HepG2 (cell line): ENCODE results near the gene FAM222A. TPM values are rescaled to one million over a fixed set of nuclear protein-coding genes. Genes with fewer than 3 reads are reported as not detected.

Experiments used
- DNMT1 ChIP-seq: sonication (generic); formaldehyde crosslinking; IDR thresholded peaks from 2 replicates; pipeline ENCODE4 v1.5.1; 2020; ENCODE audit warnings: mild to moderate bottlenecking, missing genetic modification reagents
- HMG20B ChIP-seq: conservative IDR thresholded peaks from 2 replicates; pipeline ENCODE4 v1.6.1; 2016; ENCODE audit warnings: missing genetic modification reagents, missing compliant biosample characterization
- HNRNPUL1 ChIP-seq: fragments of 200-400 bp; formaldehyde crosslinking; IDR thresholded peaks from 2 replicates; pipeline ENCODE4 v1.6.1; 2017; ENCODE audit warnings: low read depth, mild to moderate bottlenecking, low read length, moderate library complexity
- JARID2 ChIP-seq: sonication (generic); formaldehyde crosslinking; IDR thresholded peaks from 2 replicates; pipeline ENCODE4 v1.8.1; 2023; ENCODE audit warnings: missing genetic modification reagents, inconsistent platforms; ENCODE audit not compliant: insufficient replicate concordance
- ZC3H13 ChIP-seq: sonication (generic); formaldehyde crosslinking; IDR thresholded peaks from 2 replicates; pipeline ENCODE4 v1.8.1; 2023; ENCODE audit warnings: mild to moderate bottlenecking, missing genetic modification reagents, moderate library complexity
- ZFAT ChIP-seq: sonication (generic); formaldehyde crosslinking; conservative IDR thresholded peaks from 2 replicates; pipeline ENCODE4 v1.8.1; 2023; ENCODE audit warnings: missing genetic modification reagents, inconsistent platforms
- ZNF24 ChIP-seq: fragments of 450-650 bp; IDR thresholded peaks from 2 replicates; pipeline ENCODE4 v1.6.1; 2017; ENCODE audit warnings: antibody characterized with exemption, mild to moderate bottlenecking
- ZNF317 ChIP-seq: sonication (generic); formaldehyde crosslinking; IDR thresholded peaks from 2 replicates; pipeline ENCODE4 v1.5.0; 2020; ENCODE audit warnings: mild to moderate bottlenecking, missing genetic modification reagents
- ZNF615 ChIP-seq: sonication (generic); formaldehyde crosslinking; IDR thresholded peaks from 2 replicates; pipeline ENCODE4 v1.5.0; 2020; ENCODE audit warnings: mild to moderate bottlenecking, missing genetic modification reagents, borderline replicate concordance
- ZNF709 ChIP-seq: sonication (generic); formaldehyde crosslinking; IDR thresholded peaks from 2 replicates; pipeline ENCODE4 v1.5.0; 2020; ENCODE audit warnings: mild to moderate bottlenecking, missing genetic modification reagents
- ZNF761 ChIP-seq: sonication (generic); formaldehyde crosslinking; conservative IDR thresholded peaks from 2 replicates; pipeline ENCODE4 v1.4.0; 2020; ENCODE audit warnings: mild to moderate bottlenecking, missing genetic modification reagents
- polyA plus RNA-seq, 8 experiments: library from polyadenylated mRNA; depleted of rRNA in 3 of 8; stranded (reverse) in 7 of 8; unstranded in 1 of 8; fragments of >200 nt; fragmentation: Illumina TruSeq in 4 of 8; extraction: Trizol in 4 of 8; gene quantifications; 2 replicates each; pipeline versions ENCODE4 v1.2.1 to v1.2.3, GENCODE V29; 2011 to 2016; ENCODE audit warnings: low read depth in 4 of 8, missing spikeins in 1 of 8, mixed read lengths in 1 of 8; ENCODE audit not compliant: insufficient read depth in 1 of 8
- total RNA-seq, 5 experiments: library from RNA; depleted of rRNA; stranded (reverse); fragments of >200 nt; fragmentation: Illumina TruSeq; extraction: Trizol; gene quantifications; 2 replicates each; pipeline ENCODE4 v1.2.3, GENCODE V29; 2016; ENCODE audit warnings: low read depth in 1 of 5
- TF ChIP-seq, protein P1 (sequence below): sonication (generic); formaldehyde crosslinking; IDR thresholded peaks from 2 replicates; pipeline ENCODE4 v1.4.0; 2020; ENCODE audit warnings: mild to moderate bottlenecking, missing genetic modification reagents
- TF ChIP-seq, protein P2 (sequence below): sonication (generic); formaldehyde crosslinking; IDR thresholded peaks from 2 replicates; pipeline ENCODE4 v1.8.0; 2022; ENCODE audit warnings: low read depth, missing genetic modification reagents
- TF ChIP-seq, protein P3 (sequence below): sonication (generic); formaldehyde crosslinking; IDR thresholded peaks from 2 replicates; pipeline ENCODE4 v1.5.1; 2020; ENCODE audit warnings: mild to moderate bottlenecking, missing genetic modification reagents, moderate library complexity
- TF ChIP-seq, protein P4 (sequence below): sonication (generic); formaldehyde crosslinking; IDR thresholded peaks from 2 replicates; pipeline ENCODE4 v1.8.0; 2022; ENCODE audit warnings: mild to moderate bottlenecking, missing genetic modification reagents, borderline replicate concordance
- TF ChIP-seq, protein P5 (sequence below): sonication (generic); formaldehyde crosslinking; IDR thresholded peaks from 2 replicates; pipeline ENCODE4 v1.9.0; 2021; ENCODE audit warnings: missing genetic modification reagents, borderline replicate concordance

FAM222A gene
- total and polyA plus RNA-seq, 2 of the 13 experiments (the other 11 are each of a cell fraction or from before 2014, with no cell fraction given): 2.7 to 9.6 TPM

DNA sequence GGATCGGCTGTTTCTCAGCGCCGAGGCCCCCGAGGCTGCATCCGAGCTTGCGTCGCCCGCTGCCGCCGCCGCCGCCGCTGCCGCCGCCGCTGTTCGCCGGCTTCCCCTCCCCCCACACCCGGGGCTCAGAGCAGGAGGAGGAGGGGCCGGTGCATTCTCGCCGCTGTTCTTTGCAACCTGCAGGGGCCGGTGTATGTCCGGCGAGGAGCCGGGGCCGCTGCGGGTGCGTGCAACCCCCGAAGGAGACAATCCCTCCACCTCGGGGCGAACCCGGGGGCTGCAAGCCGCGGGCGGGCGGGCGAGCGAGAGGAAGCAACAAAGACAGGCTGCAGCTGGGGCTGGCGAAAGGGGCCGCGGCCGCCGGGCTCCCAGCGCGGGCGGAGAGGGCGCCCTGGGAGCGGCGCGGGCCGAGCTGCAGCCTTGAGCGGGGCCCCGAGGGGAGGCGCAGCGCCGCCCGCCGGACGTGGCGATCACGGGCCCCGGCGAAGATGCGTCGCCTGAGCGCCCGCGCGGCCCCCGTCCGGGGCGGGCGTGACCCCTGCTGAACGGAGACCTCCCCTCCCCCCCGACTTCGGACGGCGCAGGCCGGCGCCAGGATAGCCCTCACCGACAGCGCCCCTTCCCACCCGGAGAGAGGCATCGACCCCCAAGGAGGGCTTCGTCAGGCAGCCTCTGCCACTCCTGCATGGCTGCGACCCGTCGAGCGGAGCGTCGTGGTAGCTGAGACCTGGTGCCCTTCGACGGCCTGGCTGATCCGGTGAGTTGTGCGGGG lies 702 bp downstream of the FAM222A start (continued):
- TF ChIP-seq JARID2 (CRISPR knock-in tag) (no peak), ZNF317 (CRISPR knock-in tag) (no peak), ZNF709 (CRISPR knock-in tag) (no peak), ZNF24 (no peak), HMG20B (CRISPR knock-in tag) (no peak), ZFAT (CRISPR knock-in tag) (no peak), HNRNPUL1 (no peak), ZNF615 (no peak), ZC3H13 (CRISPR knock-in tag) (peak; percentile 58; the same call in 1 of the 2 replicates), ZNF761 (CRISPR knock-in tag) (no peak), DNMT1 (CRISPR knock-in tag) (no peak)
- TF ChIP-seq, protein P1, sequence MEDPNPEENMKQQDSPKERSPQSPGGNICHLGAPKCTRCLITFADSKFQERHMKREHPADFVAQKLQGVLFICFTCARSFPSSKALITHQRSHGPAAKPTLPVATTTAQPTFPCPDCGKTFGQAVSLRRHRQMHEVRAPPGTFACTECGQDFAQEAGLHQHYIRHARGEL (CRISPR knock-in tag): peak; percentile 59; the same call in 1 of the 2 replicates
- TF ChIP-seq, protein P2, sequence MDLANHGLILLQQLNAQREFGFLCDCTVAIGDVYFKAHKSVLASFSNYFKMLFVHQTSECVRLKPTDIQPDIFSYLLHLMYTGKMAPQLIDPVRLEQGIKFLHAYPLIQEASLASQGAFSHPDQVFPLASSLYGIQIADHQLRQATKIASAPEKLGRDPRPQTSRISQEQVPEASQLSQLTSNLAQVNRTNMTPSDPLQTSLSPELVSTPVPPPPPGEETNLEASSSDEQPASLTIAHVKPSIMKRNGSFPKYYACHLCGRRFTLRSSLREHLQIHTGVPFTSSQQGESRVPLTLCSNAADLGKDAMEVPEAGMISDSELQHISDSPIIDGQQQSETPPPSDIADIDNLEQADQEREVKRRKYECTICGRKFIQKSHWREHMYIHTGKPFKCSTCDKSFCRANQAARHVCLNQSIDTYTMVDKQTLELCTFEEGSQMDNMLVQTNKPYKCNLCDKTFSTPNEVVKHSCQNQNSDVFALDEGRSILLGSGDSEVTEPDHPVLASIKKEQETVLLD (CRISPR knock-in tag): peak; percentile 55
- TF ChIP-seq, protein P3, sequence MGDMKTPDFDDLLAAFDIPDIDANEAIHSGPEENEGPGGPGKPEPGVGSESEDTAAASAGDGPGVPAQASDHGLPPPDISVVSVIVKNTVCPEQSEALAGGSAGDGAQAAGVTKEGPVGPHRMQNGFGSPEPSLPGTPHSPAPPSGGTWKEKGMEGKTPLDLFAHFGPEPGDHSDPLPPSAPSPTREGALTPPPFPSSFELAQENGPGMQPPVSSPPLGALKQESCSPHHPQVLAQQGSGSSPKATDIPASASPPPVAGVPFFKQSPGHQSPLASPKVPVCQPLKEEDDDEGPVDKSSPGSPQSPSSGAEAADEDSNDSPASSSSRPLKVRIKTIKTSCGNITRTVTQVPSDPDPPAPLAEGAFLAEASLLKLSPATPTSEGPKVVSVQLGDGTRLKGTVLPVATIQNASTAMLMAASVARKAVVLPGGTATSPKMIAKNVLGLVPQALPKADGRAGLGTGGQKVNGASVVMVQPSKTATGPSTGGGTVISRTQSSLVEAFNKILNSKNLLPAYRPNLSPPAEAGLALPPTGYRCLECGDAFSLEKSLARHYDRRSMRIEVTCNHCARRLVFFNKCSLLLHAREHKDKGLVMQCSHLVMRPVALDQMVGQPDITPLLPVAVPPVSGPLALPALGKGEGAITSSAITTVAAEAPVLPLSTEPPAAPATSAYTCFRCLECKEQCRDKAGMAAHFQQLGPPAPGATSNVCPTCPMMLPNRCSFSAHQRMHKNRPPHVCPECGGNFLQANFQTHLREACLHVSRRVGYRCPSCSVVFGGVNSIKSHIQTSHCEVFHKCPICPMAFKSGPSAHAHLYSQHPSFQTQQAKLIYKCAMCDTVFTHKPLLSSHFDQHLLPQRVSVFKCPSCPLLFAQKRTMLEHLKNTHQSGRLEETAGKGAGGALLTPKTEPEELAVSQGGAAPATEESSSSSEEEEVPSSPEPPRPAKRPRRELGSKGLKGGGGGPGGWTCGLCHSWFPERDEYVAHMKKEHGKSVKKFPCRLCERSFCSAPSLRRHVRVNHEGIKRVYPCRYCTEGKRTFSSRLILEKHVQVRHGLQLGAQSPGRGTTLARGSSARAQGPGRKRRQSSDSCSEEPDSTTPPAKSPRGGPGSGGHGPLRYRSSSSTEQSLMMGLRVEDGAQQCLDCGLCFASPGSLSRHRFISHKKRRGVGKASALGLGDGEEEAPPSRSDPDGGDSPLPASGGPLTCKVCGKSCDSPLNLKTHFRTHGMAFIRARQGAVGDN (CRISPR knock-in tag): peak; percentile 82
- TF ChIP-seq, protein P4, sequence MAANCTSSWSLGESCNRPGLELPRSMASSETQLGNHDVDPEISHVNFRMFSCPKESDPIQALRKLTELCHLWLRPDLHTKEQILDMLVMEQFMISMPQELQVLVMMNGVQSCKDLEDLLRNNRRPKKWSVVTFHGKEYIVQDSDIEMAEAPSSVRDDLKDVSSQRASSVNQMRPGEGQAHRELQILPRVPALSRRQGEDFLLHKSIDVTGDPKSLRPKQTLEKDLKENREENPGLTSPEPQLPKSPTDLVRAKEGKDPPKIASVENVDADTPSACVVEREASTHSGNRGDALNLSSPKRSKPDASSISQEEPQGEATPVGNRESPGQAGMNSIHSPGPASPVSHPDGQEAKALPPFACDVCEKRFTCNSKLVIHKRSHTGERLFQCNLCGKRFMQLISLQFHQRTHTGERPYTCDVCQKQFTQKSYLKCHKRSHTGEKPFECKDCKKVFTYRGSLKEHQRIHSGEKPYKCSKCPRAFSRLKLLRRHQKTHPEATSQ (CRISPR knock-in tag): peak; percentile 68; the same call in 1 of the 2 replicates
- TF ChIP-seq, protein P5, sequence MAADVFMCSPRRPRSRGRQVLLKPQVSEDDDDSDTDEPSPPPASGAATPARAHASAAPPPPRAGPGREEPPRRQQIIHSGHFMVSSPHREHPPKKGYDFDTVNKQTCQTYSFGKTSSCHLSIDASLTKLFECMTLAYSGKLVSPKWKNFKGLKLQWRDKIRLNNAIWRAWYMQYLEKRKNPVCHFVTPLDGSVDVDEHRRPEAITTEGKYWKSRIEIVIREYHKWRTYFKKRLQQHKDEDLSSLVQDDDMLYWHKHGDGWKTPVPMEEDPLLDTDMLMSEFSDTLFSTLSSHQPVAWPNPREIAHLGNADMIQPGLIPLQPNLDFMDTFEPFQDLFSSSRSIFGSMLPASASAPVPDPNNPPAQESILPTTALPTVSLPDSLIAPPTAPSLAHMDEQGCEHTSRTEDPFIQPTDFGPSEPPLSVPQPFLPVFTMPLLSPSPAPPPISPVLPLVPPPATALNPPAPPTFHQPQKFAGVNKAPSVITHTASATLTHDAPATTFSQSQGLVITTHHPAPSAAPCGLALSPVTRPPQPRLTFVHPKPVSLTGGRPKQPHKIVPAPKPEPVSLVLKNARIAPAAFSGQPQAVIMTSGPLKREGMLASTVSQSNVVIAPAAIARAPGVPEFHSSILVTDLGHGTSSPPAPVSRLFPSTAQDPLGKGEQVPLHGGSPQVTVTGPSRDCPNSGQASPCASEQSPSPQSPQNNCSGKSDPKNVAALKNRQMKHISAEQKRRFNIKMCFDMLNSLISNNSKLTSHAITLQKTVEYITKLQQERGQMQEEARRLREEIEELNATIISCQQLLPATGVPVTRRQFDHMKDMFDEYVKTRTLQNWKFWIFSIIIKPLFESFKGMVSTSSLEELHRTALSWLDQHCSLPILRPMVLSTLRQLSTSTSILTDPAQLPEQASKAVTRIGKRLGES: no peak
